Mucosa of rectum (tissue), 2 donors: ENCODE results near the gene CYB5R3.

Experiments
- H3K27ac ChIP-seq, 2 donors: one replicate each; pipeline ENCODE4 v1.7.0; 2013; ENCODE audit warnings: inconsistent platforms in 2 of 2, low read depth in 2 of 2, low read length in 2 of 2
- H3K27me3 ChIP-seq, 2 donors: one replicate each; pipeline ENCODE4 v1.7.0; 2013; ENCODE audit warnings: low read length in 2 of 2; ENCODE audit not compliant: control insufficient read depth in 2 of 2, insufficient read depth in 2 of 2
- H3K36me3 ChIP-seq, 2 donors: one replicate each; pipeline ENCODE4 v1.7.0; 2013; ENCODE audit warnings: low read length in 2 of 2; ENCODE audit not compliant: control insufficient read depth in 2 of 2, insufficient read depth in 2 of 2
- H3K4me1 ChIP-seq, 2 donors: one replicate each; pipeline ENCODE4 v1.7.0; 2013; ENCODE audit warnings: low read length in 2 of 2, mild to moderate bottlenecking in 1 of 2; ENCODE audit not compliant: control insufficient read depth in 2 of 2, insufficient read depth in 2 of 2
- H3K4me3 ChIP-seq, 2 donors: one replicate each; pipeline ENCODE4 v1.7.0; 2013; ENCODE audit warnings: low read length in 2 of 2
- H3K9ac ChIP-seq, 2 donors: one replicate each; pipeline ENCODE4 v1.7.0; 2013; ENCODE audit warnings: low read length in 2 of 2, low read depth in 1 of 2, mild to moderate bottlenecking in 1 of 2
- H3K9me3 ChIP-seq, 2 donors: one replicate each; pipeline ENCODE4 v1.7.0; 2013; ENCODE audit warnings: low read length in 2 of 2; ENCODE audit not compliant: control insufficient read depth in 2 of 2
- donor health status: healthy.
- donor health status: Normal muscosa, but diverticular disease.

CYB5R3 gene

GRCh38 chr22:42636506-42636905 lies 12.7 kb downstream of the CYB5R3 start:
- H3K36me3 ChIP-seq = peaks cover 25 to 32% of the 10 kb centered on the region in 2 donors
- H3K4me1 ChIP-seq = no peaks in the 10 kb centered on the region
- H3K27ac ChIP-seq = no peak overlapping the region
- H3K9me3 ChIP-seq = no peaks in the 10 kb centered on the region
- H3K4me3 ChIP-seq = no peak overlapping the region
- H3K9ac ChIP-seq = no peak overlapping the region
- no peaks in the 10 kb centered on the region for H3K27me3 ChIP-seq

GRCh38 chr22:42635531-42635930 lies 13.7 kb downstream of the CYB5R3 start:
- Histone ChIP-seq H3K36me3 (peaks cover 29 to 40% of the 10 kb centered on the region in 2 donors), H3K9me3 (no peaks in the 10 kb centered on the region), H3K27ac (peak overlapping the region in 1 of 2 donors; percentile 58), H3K9ac (no peak overlapping the region), H3K4me1 (no peaks in the 10 kb centered on the region), H3K4me3 (no peak overlapping the region), H3K27me3 (no peaks in the 10 kb centered on the region)

DNA sequence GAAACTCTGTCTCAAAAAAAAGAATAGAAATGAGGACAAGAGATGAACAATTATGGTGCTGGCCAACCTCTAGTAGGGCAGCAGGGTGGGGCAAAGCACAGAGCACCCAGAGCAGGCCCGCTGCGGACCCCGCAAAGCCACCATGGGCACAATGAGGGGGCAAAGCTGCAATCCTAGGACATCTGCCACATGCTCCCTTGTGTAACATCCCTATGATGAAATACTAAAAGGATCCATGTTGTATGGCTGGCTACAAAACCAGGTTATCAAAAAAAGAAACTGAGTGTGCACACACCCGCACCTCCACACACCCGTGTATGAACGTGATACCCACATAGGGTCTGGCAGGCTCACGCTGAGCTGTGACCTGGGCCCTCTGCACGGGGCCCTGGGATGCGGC lies 16.2 kb downstream of the CYB5R3 start:
- Histone ChIP-seq H3K36me3 (peaks cover 39 to 56% of the 10 kb centered on the region in 2 donors), H3K4me3 (no peak overlapping the region), H3K4me1 (no peaks in the 10 kb centered on the region), H3K9me3 (no peaks in the 10 kb centered on the region), H3K27ac (no peak overlapping the region), H3K9ac (no peak overlapping the region), H3K27me3 (no peaks in the 10 kb centered on the region)

DNA sequence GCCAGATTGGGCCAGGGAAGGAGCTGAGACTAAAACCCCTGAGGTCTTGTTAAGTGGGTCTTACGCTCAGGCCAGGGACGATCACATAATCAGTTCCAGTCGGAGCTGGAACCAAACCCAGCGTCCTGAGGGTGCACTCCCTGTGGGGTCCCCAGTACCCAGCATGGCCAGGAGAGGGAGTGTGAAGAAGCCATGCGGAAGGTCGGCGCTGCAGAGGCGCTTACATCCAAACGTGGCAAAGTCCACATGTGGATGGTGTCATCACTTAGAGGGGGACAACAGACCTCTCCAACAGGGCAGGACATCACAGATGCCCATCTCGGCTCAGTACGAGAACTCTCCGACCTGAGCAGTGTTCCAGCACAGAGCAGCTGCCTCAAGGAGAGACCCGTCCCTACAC lies 17.1 kb downstream of the CYB5R3 start:
- no peak overlapping the region for H3K9ac ChIP-seq
- peaks cover 48 to 64% of the 10 kb centered on the region in 2 donors for H3K36me3 ChIP-seq
- H3K27me3 ChIP-seq = no peaks in the 10 kb centered on the region
- no peak overlapping the region for H3K4me3 ChIP-seq
- H3K9me3 ChIP-seq = no peaks in the 10 kb centered on the region
- H3K27ac ChIP-seq = no peak overlapping the region
- H3K4me1 ChIP-seq = no peaks in the 10 kb centered on the region

GRCh38 chr22:42630901-42631602 lies 18.1 kb downstream of the CYB5R3 start:
- H3K36me3 ChIP-seq = peaks cover 50 to 65% of the 10 kb centered on the region in 2 donors
- no peaks in the 10 kb centered on the region for H3K9me3 ChIP-seq
- no peak overlapping the region for H3K9ac ChIP-seq
- H3K4me3 ChIP-seq = no peak overlapping the region
- no peaks in the 10 kb centered on the region for H3K4me1 ChIP-seq
- no peaks in the 10 kb centered on the region for H3K27me3 ChIP-seq
- no peak overlapping the region for H3K27ac ChIP-seq

DNA sequence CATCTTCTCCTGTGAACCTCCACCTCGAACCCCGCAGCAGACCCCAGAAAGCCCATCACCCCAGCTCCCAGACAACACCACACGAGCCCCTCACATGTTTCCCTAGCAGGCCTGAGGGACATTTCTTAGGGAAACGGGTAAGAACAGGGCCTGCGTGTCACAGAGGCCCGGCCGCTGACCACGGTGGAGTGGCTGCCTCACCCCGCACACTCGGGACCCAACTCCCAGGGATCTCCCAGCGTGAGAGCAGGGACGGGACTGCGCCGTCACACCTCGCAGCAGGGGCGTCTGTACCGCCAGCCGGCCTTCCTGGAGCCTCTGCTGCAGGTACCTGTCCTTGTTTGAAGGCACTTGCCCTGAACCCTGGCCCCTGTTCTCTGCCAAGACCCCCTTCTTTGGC lies 19.0 kb downstream of the CYB5R3 start:
- Histone ChIP-seq H3K4me1 (no peaks in the 10 kb centered on the region), H3K27me3 (no peaks in the 10 kb centered on the region), H3K9ac (no peak overlapping the region), H3K27ac (no peak overlapping the region), H3K9me3 (no peaks in the 10 kb centered on the region), H3K36me3 (peaks cover 53 to 60% of the 10 kb centered on the region in 2 donors), H3K4me3 (no peak overlapping the region)

DNA sequence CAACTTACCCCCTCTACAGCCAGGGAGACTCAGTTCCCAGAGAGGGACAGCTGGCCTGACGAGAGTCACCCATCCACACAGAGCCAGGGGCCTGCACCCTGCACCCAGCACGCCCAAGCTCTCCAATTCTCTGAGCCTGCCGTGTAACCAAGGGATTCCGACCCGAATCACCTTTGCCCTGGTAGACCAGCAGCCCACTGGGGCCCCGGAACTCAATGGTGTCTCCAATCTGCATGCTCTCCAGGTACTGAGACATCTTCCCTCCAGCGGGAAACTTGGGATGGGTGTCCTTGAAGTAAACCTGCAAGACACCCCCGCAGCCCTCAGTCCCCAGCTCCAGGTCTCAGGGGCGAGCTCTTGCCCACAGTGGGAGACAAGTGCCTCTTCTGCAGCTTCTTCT lies 21.2 kb downstream of the CYB5R3 start:
- Histone ChIP-seq H3K27me3 (no peaks in the 10 kb centered on the region), H3K36me3 (peaks cover 47 to 60% of the 10 kb centered on the region in 2 donors), H3K9ac (no peak overlapping the region), H3K27ac (no peak overlapping the region), H3K4me1 (peaks cover 0 to 15% of the 10 kb centered on the region in 2 donors), H3K4me3 (no peak overlapping the region), H3K9me3 (no peaks in the 10 kb centered on the region)

DNA sequence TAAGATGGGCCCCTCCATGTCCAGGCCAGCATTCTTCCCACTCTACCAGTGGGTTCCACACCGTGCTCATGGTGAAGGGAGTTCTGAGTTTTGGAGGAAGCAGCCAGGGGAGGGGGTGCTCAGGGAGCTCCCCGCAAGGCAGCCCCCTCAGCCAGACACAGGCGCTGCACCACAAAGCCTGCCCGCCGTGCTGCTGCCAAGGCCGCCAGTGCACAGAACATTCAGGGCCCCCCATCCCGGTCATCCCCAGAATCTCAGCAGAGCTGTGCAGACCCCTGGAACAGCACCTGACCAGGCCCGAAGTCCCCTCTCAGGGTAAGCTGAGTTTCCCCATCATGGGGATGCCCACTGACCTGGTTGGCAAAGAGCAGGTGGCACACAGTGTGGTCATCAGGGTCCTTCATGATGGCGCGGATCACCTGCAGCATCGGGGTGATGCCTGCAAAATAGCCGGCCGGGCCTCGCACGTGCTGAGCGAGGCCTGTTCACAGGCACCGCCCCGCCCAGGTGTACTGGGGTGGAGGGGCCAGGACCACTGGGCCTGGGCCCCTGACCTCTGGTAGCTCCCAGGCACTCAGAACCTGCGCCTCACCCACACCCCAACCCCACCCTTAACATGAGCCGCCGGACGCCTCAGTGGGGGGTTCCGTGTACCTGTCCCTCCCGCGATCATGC lies 22.1 kb downstream of the CYB5R3 start:
- Histone ChIP-seq H3K9me3 (no peaks in the 10 kb centered on the region), H3K4me3 (no peak overlapping the region), H3K36me3 (peaks cover 39 to 55% of the 10 kb centered on the region in 2 donors), H3K9ac (no peak overlapping the region), H3K4me1 (peaks cover 0 to 24% of the 10 kb centered on the region in 2 donors), H3K27ac (no peak overlapping the region), H3K27me3 (no peaks in the 10 kb centered on the region)

- Histone ChIP-seq H3K36me3 (peaks cover 32 to 49% of the 10 kb centered on the region in 2 donors), H3K27me3 (no peaks in the 10 kb centered on the region), H3K9ac (no peak overlapping the region), H3K4me3 (no peak overlapping the region), H3K9me3 (no peaks in the 10 kb centered on the region), H3K27ac (no peak overlapping the region), H3K4me1 (peaks cover 4 to 29% of the 10 kb centered on the region in 2 donors)
Measured at GRCh38 chr22:42626431-42626830, 22.8 kb downstream of the CYB5R3 start.

GRCh38 chr22:42625416-42625815 lies 23.8 kb downstream of the CYB5R3 start:
- Histone ChIP-seq H3K9me3 (no peaks in the 10 kb centered on the region), H3K9ac (no peak overlapping the region), H3K27ac (no peak overlapping the region), H3K4me3 (no peak overlapping the region), H3K36me3 (peaks cover 28 to 41% of the 10 kb centered on the region in 2 donors), H3K27me3 (no peaks in the 10 kb centered on the region), H3K4me1 (peaks cover 12 to 37% of the 10 kb centered on the region in 2 donors)
